ENCODE results near the gene RSPH6A. TPM values are rescaled to one million over a fixed set of nuclear protein-coding genes. Genes with fewer than 3 reads are reported as not detected.

Gene RSPH6A
- polyA plus RNA-seq, 1 donor from 2014 or later, result not detected

DNA sequence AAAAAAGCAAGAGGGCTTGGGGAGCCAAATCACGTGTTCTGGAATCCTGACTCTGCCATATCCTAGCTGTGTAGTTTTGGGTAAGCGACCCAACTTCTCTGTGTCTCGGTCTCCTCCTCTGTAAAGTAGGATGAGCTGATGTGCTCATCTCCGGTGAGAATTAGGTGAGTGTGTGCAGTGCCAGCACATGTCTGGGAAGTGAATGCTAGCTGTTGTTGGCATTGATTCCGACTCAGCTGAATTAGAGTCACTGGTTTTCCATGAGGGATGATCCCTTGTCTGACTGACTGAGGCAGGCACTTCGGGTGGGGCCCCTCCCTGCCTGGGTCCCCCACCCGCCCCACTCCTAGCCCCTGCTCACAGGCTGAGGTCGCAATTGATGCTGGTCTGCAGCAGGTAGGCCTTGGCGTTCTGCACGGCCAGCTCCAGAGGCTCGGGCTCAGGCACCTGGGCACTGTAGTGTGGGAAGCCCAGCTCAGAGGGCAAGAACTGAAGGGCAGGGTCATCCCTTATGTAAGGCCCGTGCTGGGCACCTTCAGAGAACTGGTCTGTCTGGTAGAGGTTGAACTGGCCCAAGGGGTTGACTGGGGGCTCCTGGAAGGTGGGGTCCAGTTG, 835 bp downstream of the RSPH6A start:
- Histone ChIP-seq H3K27me3 (ENCODE audit: insufficient read depth, low read depth, low read length) (no peaks in the 10 kb centered on the region), H3K4me3 (ENCODE audit: low read length) (no peak overlapping the region), H3K9ac (ENCODE audit: low read length) (no peak overlapping the region), H3K9me2 (ENCODE audit: insufficient read depth, low read length) (no peaks in the 10 kb centered on the region), H3F3A (ENCODE audit: insufficient read depth, low read length, poor library complexity, severe bottlenecking) (no peaks in the 10 kb centered on the region), H3K79me2 (replicated peaks; ENCODE audit: insufficient read depth, low read length) (no peaks in the 10 kb centered on the region), H3K36me3 (ENCODE audit: insufficient read depth, low read length) (no peaks in the 10 kb centered on the region), H4K20me1 (ENCODE audit: insufficient read depth) (no peaks in the 10 kb centered on the region), H3K27ac (ENCODE audit: low read length) (no peak overlapping the region), H3K9me3 (ENCODE audit: low read length) (no peaks in the 10 kb centered on the region), H3K4me2 (ENCODE audit: low read length) (no peak overlapping the region), H2AFZ (ENCODE audit: low read depth, low read length) (no peak overlapping the region)
- TF ChIP-seq MXI1 (conservative IDR thresholded peaks at IDR 0.05; ENCODE audit: poor library complexity, severe bottlenecking), result no peak
- TF ChIP-seq TAF1 (IDR thresholded peaks at IDR 0.05; ENCODE audit: low read depth), result no peak
- TF ChIP-seq EZH2 (IDR thresholded peaks at IDR 0.05; ENCODE audit: borderline replicate concordance, insufficient read depth, low read length, poor library complexity, severe bottlenecking), result no peak
- no peak for TF ChIP-seq POLR2AphosphoS5 (IDR thresholded peaks at IDR 0.05)
- TF ChIP-seq, protein P1, sequence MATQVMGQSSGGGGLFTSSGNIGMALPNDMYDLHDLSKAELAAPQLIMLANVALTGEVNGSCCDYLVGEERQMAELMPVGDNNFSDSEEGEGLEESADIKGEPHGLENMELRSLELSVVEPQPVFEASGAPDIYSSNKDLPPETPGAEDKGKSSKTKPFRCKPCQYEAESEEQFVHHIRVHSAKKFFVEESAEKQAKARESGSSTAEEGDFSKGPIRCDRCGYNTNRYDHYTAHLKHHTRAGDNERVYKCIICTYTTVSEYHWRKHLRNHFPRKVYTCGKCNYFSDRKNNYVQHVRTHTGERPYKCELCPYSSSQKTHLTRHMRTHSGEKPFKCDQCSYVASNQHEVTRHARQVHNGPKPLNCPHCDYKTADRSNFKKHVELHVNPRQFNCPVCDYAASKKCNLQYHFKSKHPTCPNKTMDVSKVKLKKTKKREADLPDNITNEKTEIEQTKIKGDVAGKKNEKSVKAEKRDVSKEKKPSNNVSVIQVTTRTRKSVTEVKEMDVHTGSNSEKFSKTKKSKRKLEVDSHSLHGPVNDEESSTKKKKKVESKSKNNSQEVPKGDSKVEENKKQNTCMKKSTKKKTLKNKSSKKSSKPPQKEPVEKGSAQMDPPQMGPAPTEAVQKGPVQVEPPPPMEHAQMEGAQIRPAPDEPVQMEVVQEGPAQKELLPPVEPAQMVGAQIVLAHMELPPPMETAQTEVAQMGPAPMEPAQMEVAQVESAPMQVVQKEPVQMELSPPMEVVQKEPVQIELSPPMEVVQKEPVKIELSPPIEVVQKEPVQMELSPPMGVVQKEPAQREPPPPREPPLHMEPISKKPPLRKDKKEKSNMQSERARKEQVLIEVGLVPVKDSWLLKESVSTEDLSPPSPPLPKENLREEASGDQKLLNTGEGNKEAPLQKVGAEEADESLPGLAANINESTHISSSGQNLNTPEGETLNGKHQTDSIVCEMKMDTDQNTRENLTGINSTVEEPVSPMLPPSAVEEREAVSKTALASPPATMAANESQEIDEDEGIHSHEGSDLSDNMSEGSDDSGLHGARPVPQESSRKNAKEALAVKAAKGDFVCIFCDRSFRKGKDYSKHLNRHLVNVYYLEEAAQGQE (IDR thresholded peaks at IDR 0.05; ENCODE audit: borderline replicate concordance), result no peak
- TF ChIP-seq SMC3 (conservative IDR thresholded peaks at IDR 0.05; ENCODE audit: poor library complexity), result no peak
- TF ChIP-seq, protein P2, sequence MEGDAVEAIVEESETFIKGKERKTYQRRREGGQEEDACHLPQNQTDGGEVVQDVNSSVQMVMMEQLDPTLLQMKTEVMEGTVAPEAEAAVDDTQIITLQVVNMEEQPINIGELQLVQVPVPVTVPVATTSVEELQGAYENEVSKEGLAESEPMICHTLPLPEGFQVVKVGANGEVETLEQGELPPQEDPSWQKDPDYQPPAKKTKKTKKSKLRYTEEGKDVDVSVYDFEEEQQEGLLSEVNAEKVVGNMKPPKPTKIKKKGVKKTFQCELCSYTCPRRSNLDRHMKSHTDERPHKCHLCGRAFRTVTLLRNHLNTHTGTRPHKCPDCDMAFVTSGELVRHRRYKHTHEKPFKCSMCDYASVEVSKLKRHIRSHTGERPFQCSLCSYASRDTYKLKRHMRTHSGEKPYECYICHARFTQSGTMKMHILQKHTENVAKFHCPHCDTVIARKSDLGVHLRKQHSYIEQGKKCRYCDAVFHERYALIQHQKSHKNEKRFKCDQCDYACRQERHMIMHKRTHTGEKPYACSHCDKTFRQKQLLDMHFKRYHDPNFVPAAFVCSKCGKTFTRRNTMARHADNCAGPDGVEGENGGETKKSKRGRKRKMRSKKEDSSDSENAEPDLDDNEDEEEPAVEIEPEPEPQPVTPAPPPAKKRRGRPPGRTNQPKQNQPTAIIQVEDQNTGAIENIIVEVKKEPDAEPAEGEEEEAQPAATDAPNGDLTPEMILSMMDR (IDR thresholded peaks at IDR 0.05; ENCODE audit: poor library complexity, severe bottlenecking), result no peak
- no peak for TF ChIP-seq EP300 (conservative IDR thresholded peaks at IDR 0.05; ENCODE audit: poor library complexity, severe bottlenecking)
- no peak for TF ChIP-seq RAD21 (conservative IDR thresholded peaks at IDR 0.05)

DNA sequence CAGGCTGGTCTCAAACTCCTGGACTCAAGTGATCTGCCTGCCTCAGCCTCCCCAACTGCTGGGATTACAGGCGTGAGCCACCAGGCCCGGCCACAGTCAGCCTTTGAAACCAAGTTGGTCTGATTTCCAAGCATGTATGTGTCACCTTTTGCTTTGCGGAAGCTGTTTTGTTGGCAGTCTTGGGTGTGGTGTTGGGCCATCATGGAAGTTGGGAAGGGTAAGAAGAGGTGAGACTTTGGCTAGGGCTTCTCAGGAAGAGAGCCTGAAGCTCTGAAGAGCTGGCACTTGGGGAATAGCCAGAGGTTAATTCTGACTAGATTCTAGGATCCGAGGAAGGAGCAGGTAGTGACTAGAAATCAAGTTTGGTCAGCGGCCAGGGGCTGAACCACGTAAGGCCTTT, 2.8 kb downstream of the RSPH6A start:
- TF ChIP-seq POLR2AphosphoS5 (IDR thresholded peaks at IDR 0.05) (no peak), MXI1 (conservative IDR thresholded peaks at IDR 0.05; ENCODE audit: poor library complexity, severe bottlenecking) (no peak), EZH2 (IDR thresholded peaks at IDR 0.05; ENCODE audit: borderline replicate concordance, insufficient read depth, low read length, poor library complexity, severe bottlenecking) (no peak), EP300 (conservative IDR thresholded peaks at IDR 0.05; ENCODE audit: poor library complexity, severe bottlenecking) (no peak), TAF1 (IDR thresholded peaks at IDR 0.05; ENCODE audit: low read depth) (no peak)
- Histone ChIP-seq H3K9me3 (ENCODE audit: low read length) (no peaks in the 10 kb centered on the region), H3K9me2 (ENCODE audit: insufficient read depth, low read length) (no peaks in the 10 kb centered on the region)

More for the DNA sequence above, 2.8 kb downstream of the RSPH6A start:
- H3K36me3 ChIP-seq (ENCODE audit: insufficient read depth, low read length), result no peaks in the 10 kb centered on the region
- no peak overlapping the region for H3K9ac ChIP-seq (ENCODE audit: low read length)
- H4K20me1 ChIP-seq (ENCODE audit: insufficient read depth), result no peaks in the 10 kb centered on the region
- no peak overlapping the region for H3K4me3 ChIP-seq (ENCODE audit: low read length)
- no peaks in the 10 kb centered on the region for H3K79me2 ChIP-seq (replicated peaks; ENCODE audit: insufficient read depth, low read length)
- no peak overlapping the region for H3K4me2 ChIP-seq (ENCODE audit: low read length)
- no peak overlapping the region for H3K27ac ChIP-seq (ENCODE audit: low read length)
- no peak overlapping the region for H2AFZ ChIP-seq (ENCODE audit: low read depth, low read length)
- H3K27me3 ChIP-seq (ENCODE audit: insufficient read depth, low read depth, low read length), result no peaks in the 10 kb centered on the region
- no peaks in the 10 kb centered on the region for H3F3A ChIP-seq (ENCODE audit: insufficient read depth, low read length, poor library complexity, severe bottlenecking)
